Transverse colon (tissue), 4 donors: ENCODE results near the gene PTK7. TPM values are rescaled to one million over a fixed set of nuclear protein-coding genes. Genes with fewer than 3 reads are reported as not detected.
A peak's percentile ranks its signal among the peaks of the same experiment; 100 is the strongest.

Experiments
- DNase-seq: peaks from one replicate; pipeline ENCODE4 v3.0.0-alpha.2; 2019
- H3K27ac ChIP-seq, 4 donors: fragments of 200-600 bp; sonication (generic); 2 replicates each; pipeline ENCODE4 v1.5.1; 2016 to 2018; ENCODE audit warnings: inconsistent platforms in 4 of 4
- H3K27me3 ChIP-seq: fragments of 200-600 bp; sonication (generic); 2 replicates; pipeline ENCODE4 v1.5.1; 2017; ENCODE audit warnings: inconsistent platforms
- H3K36me3 ChIP-seq, 4 donors: fragments of 200-600 bp; sonication (generic); 2 replicates each; pipeline ENCODE4 v1.5.1; 2017 to 2019; ENCODE audit warnings: inconsistent platforms in 4 of 4
- H3K4me1 ChIP-seq, 4 donors: fragments of 200-600 bp; sonication (generic); 2 replicates each; pipeline ENCODE4 v1.5.1; 2017 to 2020; ENCODE audit warnings: inconsistent platforms in 4 of 4
- H3K4me3 ChIP-seq, 4 donors: fragments of 200-600 bp; sonication (generic); 1 replicate in 1 of 4; 2 replicates in 3 of 4; pipeline versions ENCODE4 v1.5.1 to v1.6.1; 2017 to 2019; ENCODE audit warnings: inconsistent platforms in 4 of 4
- H3K9me3 ChIP-seq, 2 donors: fragments of 200-600 bp; sonication (generic); 2 replicates each; pipeline ENCODE4 v1.5.1; 2017 to 2019; ENCODE audit warnings: inconsistent platforms in 2 of 2
- CTCF ChIP-seq, 5 experiments: fragments of 200-600 bp in 3 of 5; fragments of 450-650 bp in 2 of 5; sonication (generic) in 3 of 5; IDR thresholded peaks; 1 replicate in 2 of 5; 2 replicates in 3 of 5; pipeline ENCODE4 v1.5.1; 2016 to 2017; ENCODE audit warnings: antibody characterized with exemption in 5 of 5, inconsistent platforms in 3 of 5, mild to moderate bottlenecking in 2 of 5, moderate library complexity in 1 of 5
- EP300 ChIP-seq: sonication (generic); formaldehyde crosslinking; IDR thresholded peaks from one replicate; pipeline ENCODE4 v1.6.1; 2017; ENCODE audit warnings: antibody characterized with exemption, low read depth
- POLR2A ChIP-seq: fragments of 450-650 bp; IDR thresholded peaks from one replicate; pipeline ENCODE4 v1.6.1; 2016; ENCODE audit warnings: antibody characterized with exemption, mild to moderate bottlenecking, moderate library complexity
- POLR2AphosphoS5 ChIP-seq, 3 donors: sonication (generic); formaldehyde crosslinking; IDR thresholded peaks; one replicate each; pipeline ENCODE4 v1.6.1; 2016; ENCODE audit warnings: antibody characterized with exemption in 3 of 3
- WGBS, 2 donors: methylation state at CpG; one replicate each; pipeline ENCODE4 v1.1.5; 2018; ENCODE audit warnings: low coverage in 1 of 2; 5-methylcytosine and 5-hydroxymethylcytosine counted together
- in situ Hi-C, 4 donors: fragments of 200-750 bp; cut with MboI; loops; one replicate each; pipeline versions ENCODE4 v1.15.0 to v1.15.1; 2017; ENCODE audit warnings: low sequenced_read_pairs in 3 of 4, low pct_ligation_motif_present in 1 of 4, low pct_unique_long_range_greater_than_20kb in 1 of 4
- intact Hi-C: fragments of 100-400 bp; cut with DNase I; formaldehyde crosslinking; loops from one replicate; pipeline ENCODE4 v1.15.1; 2023; ENCODE audit warnings: low total_unique reads
- total RNA-seq, 4 donors: library from RNA; depleted of rRNA; stranded (reverse); fragments of >200 nt; gene quantifications; one replicate each; pipeline ENCODE4 v1.1.0, GENCODE V29; 2016

PTK7 gene
- total RNA-seq, 4 donors from 2014 or later = 2.2 to 34.6 (median 6.0) TPM

- H3K36me3 ChIP-seq = peaks cover 0 to 25% (median 7%) of the 10 kb centered on the region in 4 donors
- no peaks in the 10 kb centered on the region for H3K9me3 ChIP-seq
- intact Hi-C loops (no loop called here), in situ Hi-C loops (loop anchor here in 1 of 4 donors (25.0 kb wide), 1 partner anchor 512 kb away; no protein-coding TSS in a partner anchor)
- peak overlapping the region; percentile 95 to 99 (median 97) for H3K27ac ChIP-seq
- H3K4me1 ChIP-seq = peaks cover 14 to 36% (median 33%) of the 10 kb centered on the region in 4 donors
- H3K4me3 ChIP-seq = peak overlapping the region in 3 of 4 donors; percentile 20 to 93 (median 44)
- DNase-seq = peak; percentile 98
- peak in 4 of 5 experiments; percentile 13 to 56 (median 30) for TF ChIP-seq CTCF (IDR thresholded peaks at IDR 0.05)
- peak; percentile 64 to 73 (median 70) for TF ChIP-seq POLR2AphosphoS5 (IDR thresholded peaks at IDR 0.05)
- peak; percentile 4 for TF ChIP-seq EP300
- peak; percentile 48 for TF ChIP-seq POLR2A
- WGBS, 2 donors = 1% methylated on average over 27 of the region's 32 CpGs; no CpG with 5 or more reads in 1 of the 2 donors
- H3K27me3 ChIP-seq = no peaks in the 10 kb centered on the region
Measured at GRCh38 chr6:43174263-43175112, 98.4 kb downstream of the PTK7 start.

GRCh38 chr6:43175676-43176422, 99.7 kb downstream of the PTK7 start:
- no peaks in the 10 kb centered on the region for H3K27me3 ChIP-seq
- H3K9me3 ChIP-seq = no peaks in the 10 kb centered on the region
- in situ Hi-C loops (no loop called here), intact Hi-C loops (no loop called here)
- peak overlapping the region; percentile 95 to 99 (median 97) for H3K27ac ChIP-seq
- no peak for TF ChIP-seq CTCF (IDR thresholded peaks at IDR 0.05)
- no peak for TF ChIP-seq EP300
- TF ChIP-seq POLR2AphosphoS5 (IDR thresholded peaks at IDR 0.05) = no peak
- TF ChIP-seq POLR2A = no peak
- H3K36me3 ChIP-seq = peaks cover 0 to 29% (median 8%) of the 10 kb centered on the region in 4 donors
- H3K4me3 ChIP-seq = no peak overlapping the region
- DNase-seq = no peak
- peaks cover 14 to 32% (median 30%) of the 10 kb centered on the region in 4 donors for H3K4me1 ChIP-seq
- WGBS, 2 donors = 94% methylated on average over 11 of the region's 11 CpGs; no CpG with 5 or more reads in 1 of the 2 donors

- DNase-seq = no peak
- Histone ChIP-seq H3K36me3 (peaks cover 0 to 29% (median 8%) of the 10 kb centered on the region in 4 donors), H3K4me3 (no peak overlapping the region), H3K4me1 (peaks cover 14 to 34% (median 33%) of the 10 kb centered on the region in 4 donors), H3K9me3 (no peaks in the 10 kb centered on the region), H3K27me3 (no peaks in the 10 kb centered on the region), H3K27ac (peak overlapping the region in 3 of 4 donors; percentile 95 to 99 (median 96))
- intact Hi-C loops = no loop called here
- WGBS, 2 donors = 89% methylated on average over 6 of the region's 6 CpGs; no CpG with 5 or more reads in 1 of the 2 donors
- in situ Hi-C loops = no loop called here
- no peak for TF ChIP-seq EP300
- no peak for TF ChIP-seq POLR2AphosphoS5 (IDR thresholded peaks at IDR 0.05)
- TF ChIP-seq CTCF (IDR thresholded peaks at IDR 0.05) = no peak
- no peak for TF ChIP-seq POLR2A
Measured at GRCh38 chr6:43176423-43176786, 100.3 kb downstream of the PTK7 start.

- in situ Hi-C loops = no loop called here
Measured at GRCh38 chr6:43178150-43178549, 102.0 kb downstream of the PTK7 start.

More at GRCh38 chr6:43178150-43178549, 102.0 kb downstream of the PTK7 start:
- Histone ChIP-seq H3K27ac (no peak overlapping the region), H3K4me3 (no peak overlapping the region), H3K36me3 (peaks cover 0 to 29% (median 8%) of the 10 kb centered on the region in 4 donors), H3K9me3 (no peaks in the 10 kb centered on the region), H3K27me3 (no peaks in the 10 kb centered on the region), H3K4me1 (peaks cover 14 to 39% (median 37%) of the 10 kb centered on the region in 4 donors)
- 84% methylated on average over 12 of the region's 12 CpGs; no CpG with 5 or more reads in 1 of the 2 donors for WGBS, 2 donors
- DNase-seq = no peak
- intact Hi-C loops = no loop called here
- TF ChIP-seq CTCF (IDR thresholded peaks at IDR 0.05) = no peak
- TF ChIP-seq EP300 = no peak
- TF ChIP-seq POLR2A = no peak
- no peak for TF ChIP-seq POLR2AphosphoS5 (IDR thresholded peaks at IDR 0.05)
